GM18951 (cell line): ENCODE measurements around the gene XPNPEP3.
"Not testable (repeated sequence)": the region's sequence is repeated elsewhere in the genome, so short reads cannot be mapped to it uniquely, and the experiment has no call there.

Experiments
- POLR2A ChIP-seq: IDR thresholded peaks from 4 replicates; pipeline ENCODE4 v1.6.1; 2011; ENCODE audit warnings: mild to moderate bottlenecking; ENCODE audit not compliant: insufficient read length, insufficient read depth; ENCODE audit errors: extremely low read depth
- in situ Hi-C: fragments of 300-500 bp; cut with MboI; formaldehyde crosslinking; loops from one replicate; pipeline ENCODE4 v1.12.0; 2022; ENCODE audit warnings: low sequenced_read_pairs, mixed read lengths, inconsistent platforms; ENCODE audit not compliant: unreplicated experiment

XPNPEP3 gene

GRCh38 chr22:40838486-40838885 is 18.5 kb upstream of the XPNPEP3 start:
- in situ Hi-C loops: no loop called here
- TF ChIP-seq POLR2A: no peak

GRCh38 chr22:40844951-40845350 is 12.0 kb upstream of the XPNPEP3 start:
- in situ Hi-C loops: no loop called here
- TF ChIP-seq POLR2A: no peak

- in situ Hi-C loops: not testable (repeated sequence)
Observed at GRCh38 chr22:40845816-40846215, 11.1 kb upstream of the XPNPEP3 start.

GRCh38 chr22:40853333-40853732 is 3.6 kb upstream of the XPNPEP3 start:
- no peak for TF ChIP-seq POLR2A
- in situ Hi-C loops: no loop called here

DNA sequence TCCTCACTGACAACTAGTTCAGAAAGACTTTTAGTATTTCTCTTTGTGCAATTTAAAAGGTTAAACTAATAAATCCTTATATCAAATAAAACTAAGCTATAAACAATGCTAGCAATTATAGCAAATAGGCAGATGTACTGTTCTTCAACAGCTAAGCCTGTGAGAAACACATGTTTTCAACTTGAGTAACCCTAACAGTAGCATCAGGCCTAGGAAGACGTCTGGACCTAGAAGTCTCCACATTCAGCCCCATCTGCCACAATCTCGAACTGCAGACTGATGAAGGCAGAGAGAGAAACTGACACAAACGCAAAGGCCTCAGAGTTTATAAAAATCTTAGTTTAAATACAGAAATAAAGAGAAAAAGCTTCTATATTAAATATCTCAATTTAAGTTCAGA is 3.0 kb upstream of the XPNPEP3 start:
- no peak for TF ChIP-seq POLR2A
- in situ Hi-C loops: no loop called here

DNA sequence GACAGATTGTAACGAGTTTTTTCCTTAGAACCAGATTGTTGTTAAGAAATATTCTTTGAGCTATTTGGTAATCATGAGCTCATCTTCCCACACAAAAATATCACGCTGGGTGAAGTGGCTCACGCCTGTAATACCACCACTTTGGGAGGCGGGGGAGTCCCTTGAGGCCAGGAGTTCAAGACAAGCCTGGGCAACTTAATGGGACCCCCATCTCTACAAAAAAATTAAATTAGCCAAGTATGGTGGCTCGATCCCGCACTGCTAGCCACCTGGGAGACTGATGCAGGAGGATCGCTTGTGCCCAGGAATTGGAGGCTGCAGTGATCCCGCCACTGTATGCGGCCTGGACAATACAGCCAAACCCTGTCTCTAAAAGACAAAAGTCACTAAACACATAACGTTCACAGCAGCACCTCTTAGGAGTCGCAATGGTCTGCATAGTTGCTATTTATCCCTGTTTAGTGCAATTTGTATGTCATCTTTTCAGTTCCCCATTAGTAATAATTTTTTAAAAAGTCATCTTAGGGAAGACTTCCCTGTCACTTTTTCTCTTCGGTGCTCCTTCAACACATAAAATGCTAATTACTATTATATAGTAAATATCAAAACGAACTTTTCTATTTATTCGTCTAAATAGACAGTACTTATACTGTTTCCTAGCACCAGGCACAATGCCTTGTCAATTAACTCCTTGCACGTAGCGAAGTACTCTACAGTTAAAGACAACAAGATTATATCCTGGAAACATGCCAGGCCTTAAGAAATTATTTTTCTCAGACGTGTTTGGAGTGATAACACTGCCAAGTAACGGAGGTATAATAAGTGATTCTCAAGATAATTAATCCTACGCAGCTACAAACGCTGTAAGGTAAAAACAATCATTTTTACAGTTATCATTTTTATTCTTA is 1.6 kb upstream of the XPNPEP3 start:
- no peak for TF ChIP-seq POLR2A
- in situ Hi-C loops: no loop called here

GRCh38 chr22:40855979-40856512 is 902 bp upstream of the XPNPEP3 start:
- in situ Hi-C loops: no loop called here
- TF ChIP-seq POLR2A: no peak

DNA sequence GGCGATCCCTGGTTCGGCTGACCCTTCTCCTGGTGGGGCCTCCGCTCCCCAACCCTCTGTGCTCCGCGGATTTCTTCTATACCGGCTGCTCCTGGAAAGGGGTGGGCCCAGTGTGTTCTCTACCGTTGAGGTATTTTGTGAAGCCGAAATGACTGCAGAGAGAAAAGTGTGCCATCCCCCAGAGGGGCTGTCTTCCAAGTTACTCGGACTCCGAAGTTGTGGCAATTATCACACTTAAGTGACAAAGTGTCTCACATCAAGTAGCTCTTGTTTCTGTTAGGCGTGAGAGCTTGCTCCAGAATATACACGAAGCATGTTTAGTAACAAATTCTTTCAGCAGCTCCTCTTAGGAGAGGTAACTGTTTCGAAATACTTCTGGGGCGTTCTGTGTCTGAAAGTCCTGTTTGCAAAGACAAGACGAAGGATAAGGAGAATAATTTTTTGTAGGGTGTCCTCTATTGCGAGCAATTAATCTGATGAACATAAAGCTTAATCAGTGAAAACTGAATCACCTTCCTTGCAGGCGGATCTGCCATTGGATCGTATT is 434 bp downstream of the XPNPEP3 start:
- in situ Hi-C loops: no loop called here
- TF ChIP-seq POLR2A: no peak

- in situ Hi-C loops: no loop called here
- TF ChIP-seq POLR2A: no peak
Observed at GRCh38 chr22:40862013-40862412, 5.1 kb downstream of the XPNPEP3 start, which contains the start of gene DNAJB7. Gene DNAJB7, minus strand, starts transcription at chr22:40862113. Its CDS starts 119 bp downstream, at chr22:40861994.

- in situ Hi-C loops: no loop called here
- no peak for TF ChIP-seq POLR2A
Observed at GRCh38 chr22:40862537-40862936, 5.6 kb downstream of the XPNPEP3 start.

- no peak for TF ChIP-seq POLR2A
- in situ Hi-C loops: no loop called here
Observed at GRCh38 chr22:40867109-40867508, 10.2 kb downstream of the XPNPEP3 start.

- in situ Hi-C loops: not testable (repeated sequence)
Observed at GRCh38 chr22:40868379-40868778, 11.4 kb downstream of the XPNPEP3 start.

- in situ Hi-C loops: no loop called here
- TF ChIP-seq POLR2A: no peak
Observed at GRCh38 chr22:40874016-40874415, 17.1 kb downstream of the XPNPEP3 start.

- in situ Hi-C loops: no loop called here
- TF ChIP-seq POLR2A: no peak
Observed at GRCh38 chr22:40875111-40875510, 18.2 kb downstream of the XPNPEP3 start.

- in situ Hi-C loops: no loop called here
Observed at GRCh38 chr22:40876907-40877306, 20.0 kb downstream of the XPNPEP3 start.

More at GRCh38 chr22:40876907-40877306, 20.0 kb downstream of the XPNPEP3 start:
- TF ChIP-seq POLR2A: no peak
